Measurements from ENCODE around the gene YWHAQ.
A peak's percentile ranks its signal among the peaks of the same experiment; 100 is the strongest.

GRCh38 chr2:9555297-9556120 is 75.3 kb downstream of the YWHAQ start, which contains the start of gene ADAM17:
- no peak for TF ChIP-seq IRF2 (CRISPR knock-in tag; IDR thresholded peaks at IDR 0.05)
- peak; percentile 93 for TF ChIP-seq POLR2A (conservative IDR thresholded peaks at IDR 0.05)
- TF ChIP-seq ZNF165 (CRISPR knock-in tag; IDR thresholded peaks at IDR 0.05; ENCODE audit: borderline replicate concordance) = no peak
- no peak for TF ChIP-seq ZNF436 (CRISPR knock-in tag; IDR thresholded peaks at IDR 0.05)
- TF ChIP-seq CHD2 (IDR thresholded peaks at IDR 0.05; ENCODE audit: low read depth, low read length) = no peak
- no peak for TF ChIP-seq SNRNP70 (optimal IDR thresholded peaks at IDR 0.05; ENCODE audit: low read depth, low read length)
- TF ChIP-seq PBX2 (CRISPR knock-in tag; IDR thresholded peaks at IDR 0.05; ENCODE audit: low read depth) = no peak
- TF ChIP-seq PBX2 (tag; conservative IDR thresholded peaks at IDR 0.05; ENCODE audit: low read depth) = no peak
- TF ChIP-seq ZNF583 (CRISPR knock-in tag; IDR thresholded peaks at IDR 0.05) = no peak
- TF ChIP-seq HMGN3 (IDR thresholded peaks at IDR 0.05; ENCODE audit: borderline replicate concordance, extremely low read depth, insufficient read length, low read depth, low read length) = peak; percentile 98
- TF ChIP-seq POLR2AphosphoS2 (IDR thresholded peaks at IDR 0.05; ENCODE audit: low read length) = no peak
- TF ChIP-seq TAF1 (IDR thresholded peaks at IDR 0.05; ENCODE audit: control insufficient read depth, extremely low read depth, insufficient read depth, low read length, severe bottlenecking) = peak; percentile 87
- peak; percentile 35; the same call in 1 of the 2 replicates for TF ChIP-seq JUN (IDR thresholded peaks at IDR 0.05; ENCODE audit: borderline replicate concordance, low read depth, low read length)
- TF ChIP-seq JUN (CRISPR knock-in tag; IDR thresholded peaks at IDR 0.05; ENCODE audit: borderline replicate concordance) = no peak

All from K562 (cell line).